ENCODE data around the gene HBE1. TPM values are rescaled to one million over a fixed set of nuclear protein-coding genes. Genes with fewer than 3 reads are reported as not detected.

The HBE1 gene
- total and polyA plus RNA-seq, 2 of the 8 experiments (the other 6 are each of a cell fraction or from before 2014, with no cell fraction given) = 0.39 TPM; not detected in 1

DNA sequence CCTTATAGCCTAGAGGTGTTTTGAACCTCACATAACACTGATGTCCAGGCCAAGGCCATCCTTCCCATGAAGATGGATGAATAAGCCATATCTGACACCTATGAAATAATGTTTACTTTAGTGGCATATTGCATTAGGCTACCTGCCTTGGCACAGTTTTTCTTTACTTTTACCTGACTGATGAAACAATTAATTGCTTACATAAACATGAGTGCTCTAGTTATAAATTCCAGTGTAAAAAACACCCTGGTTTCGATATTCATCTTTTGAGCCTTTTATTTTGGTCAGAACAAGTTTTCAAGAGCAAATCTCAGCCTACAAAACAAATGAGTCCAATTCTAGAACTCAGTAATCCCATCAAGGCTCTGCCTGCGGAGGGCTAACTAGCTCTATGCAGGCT is 7.0 kb upstream of the HBE1 start (continued):
- TF ChIP-seq KDM4A (IDR thresholded peaks at IDR 0.05; ENCODE audit: low read depth, low read length, severe bottlenecking) = no peak
- TF ChIP-seq JUND (IDR thresholded peaks at IDR 0.05; ENCODE audit: low read length) = no peak
- TF ChIP-seq RFX5 (IDR thresholded peaks at IDR 0.05; ENCODE audit: borderline replicate concordance, low read depth, low read length) = no peak
- no peak for TF ChIP-seq NANOG (IDR thresholded peaks at IDR 0.05; ENCODE audit: insufficient read depth, low read depth, low read length, poor library complexity, severe bottlenecking)
- no peak for TF ChIP-seq HDAC6 (IDR thresholded peaks at IDR 0.05; ENCODE audit: low read depth, low read length)
- no peak for TF ChIP-seq SRF (IDR thresholded peaks at IDR 0.05; ENCODE audit: low read depth, low read length)
- no peak for TF ChIP-seq RXRA (IDR thresholded peaks at IDR 0.05; ENCODE audit: insufficient read depth, low read depth, low read length)
- TF ChIP-seq MAFK (IDR thresholded peaks at IDR 0.05; ENCODE audit: low read depth, low read length) = no peak
- TF ChIP-seq CHD2 (IDR thresholded peaks at IDR 0.05; ENCODE audit: low read length) = no peak

Data from H1 (cell line).